T-helper 1 cell treated with Interleukin-12 subunit alpha and Interleukin-12 subunit beta and Interleukin-4 antibody, amounts not matched to agents 30 ng/mL and 1 ng/mL, for 36 hours (primary cell): ENCODE measurements around the gene ING5. TPM values are rescaled to one million over a fixed set of nuclear protein-coding genes. Genes with fewer than 3 reads are reported as not detected.
"Not testable (repeated sequence)": the region's sequence is repeated elsewhere in the genome, so short reads cannot be mapped to it uniquely, and the experiment has no call there.

Source experiments
- intact Hi-C: fragments of 100-400 bp; cut with micrococcal nuclease; formaldehyde crosslinking; loops from one replicate; pipeline ENCODE4 v1.15.1; 2024
- total RNA-seq: library from RNA; stranded (reverse); gene quantifications from 2 replicates; pipeline ENCODE4 v1.2.3, GENCODE V29; 2022

Gene ING5
- total RNA-seq, 1 donor from 2014 or later: 25.3 TPM

DNA sequence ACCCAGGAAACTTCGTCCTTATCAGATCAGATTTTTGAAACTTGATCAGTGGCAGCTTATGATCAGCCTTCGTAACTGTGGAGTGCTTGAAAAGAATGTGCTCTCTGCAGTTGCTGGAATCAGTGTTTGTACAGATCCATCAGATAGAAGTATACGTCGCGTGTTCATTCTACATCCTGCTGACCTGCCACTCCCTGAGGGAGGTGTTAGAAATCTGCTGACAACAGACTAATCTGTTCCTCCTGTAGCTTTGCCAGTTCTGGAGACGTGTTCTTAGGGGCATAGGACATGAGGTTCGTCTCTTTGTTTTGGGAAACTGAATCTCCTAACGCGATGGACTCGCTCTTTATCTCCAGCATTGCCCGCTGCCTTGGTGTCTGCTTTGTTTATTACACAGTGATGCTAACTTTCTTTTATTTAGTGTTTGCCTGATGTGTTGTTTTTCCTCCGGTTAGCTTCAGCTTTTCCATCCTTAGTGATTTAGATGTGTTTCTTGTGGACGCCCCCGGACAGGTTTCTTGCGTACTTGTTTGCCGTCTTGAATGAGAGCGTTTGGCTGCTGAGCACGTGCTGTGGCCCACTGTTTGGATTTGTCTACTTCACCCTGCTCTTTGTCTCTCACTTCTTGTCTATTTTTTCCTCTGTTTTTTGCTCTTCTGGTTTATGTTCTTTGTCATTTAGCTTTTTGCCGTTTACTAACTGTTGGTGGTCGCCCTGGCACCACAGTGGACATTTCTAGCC, 57.4 kb downstream of the ING5 start:
- intact Hi-C loops: no loop called here

DNA sequence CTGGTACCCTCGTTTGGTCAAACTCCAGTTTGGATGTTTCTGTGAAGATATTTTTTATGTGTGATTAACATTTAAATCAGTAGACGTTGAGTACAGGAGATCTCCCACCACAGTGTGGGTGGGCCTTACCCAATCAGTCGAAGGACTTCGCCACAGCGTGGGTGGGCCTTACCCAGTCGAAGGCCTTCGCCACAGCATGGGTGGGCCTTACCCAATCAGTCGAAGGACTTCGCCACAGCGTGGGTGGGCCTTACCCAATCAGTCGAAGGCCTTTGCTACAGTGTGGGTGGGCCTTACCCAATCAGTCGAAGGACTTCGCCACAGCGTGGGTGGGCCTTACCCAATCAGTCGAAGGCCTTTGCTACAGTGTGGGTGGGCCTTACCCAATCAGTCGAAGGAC, 58.1 kb downstream of the ING5 start:
- intact Hi-C loops: not testable (repeated sequence)

DNA sequence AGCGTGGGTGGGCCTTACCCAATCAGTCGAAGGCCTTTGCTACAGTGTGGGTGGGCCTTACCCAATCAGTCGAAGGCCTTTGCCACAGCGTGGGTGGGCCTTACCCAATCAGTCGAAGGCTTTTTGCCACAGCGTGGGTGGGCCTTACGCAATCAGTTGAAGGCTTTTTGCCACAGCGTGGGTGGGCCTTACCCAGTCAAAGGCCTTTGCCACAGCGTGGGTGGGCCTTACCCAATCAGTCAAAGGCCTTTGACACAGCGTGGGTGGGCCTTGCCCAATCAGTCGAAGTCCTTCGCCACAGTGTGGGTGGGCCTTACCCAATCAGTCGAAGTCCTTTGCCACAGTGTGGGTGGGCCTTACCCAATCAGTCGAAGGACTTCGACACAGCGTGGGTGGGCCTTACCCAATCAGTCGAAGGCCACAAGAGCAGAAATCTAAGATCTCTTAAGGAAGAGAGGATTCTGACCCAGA, 58.5 kb downstream of the ING5 start:
- intact Hi-C loops: no loop called here

GRCh38 chr2:241762321-241762932, 60.6 kb downstream of the ING5 start:
- intact Hi-C loops: no loop called here

DNA sequence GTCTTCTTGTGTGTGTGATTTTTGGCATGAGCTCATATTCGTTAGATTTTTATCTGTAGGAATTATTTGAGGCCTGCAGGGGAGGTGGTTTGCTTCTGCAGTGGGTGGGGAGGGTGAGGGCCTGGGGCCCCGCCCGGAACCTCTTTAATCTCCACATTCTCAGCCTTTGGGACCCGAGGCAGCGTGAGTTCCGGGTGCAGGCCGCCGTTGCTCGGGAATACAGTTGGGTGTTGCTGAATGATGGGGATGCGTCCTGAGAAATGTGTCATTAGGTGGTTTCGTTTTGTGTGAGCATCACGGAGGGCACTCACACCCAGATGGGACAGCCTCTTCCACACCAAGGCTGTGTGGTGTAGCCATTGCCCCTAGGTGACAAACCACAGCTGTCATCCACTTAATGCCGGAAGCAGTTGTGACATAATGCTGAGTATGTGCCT, 61.1 kb downstream of the ING5 start:
- intact Hi-C loops: no loop called here

- intact Hi-C loops: no loop called here
These were observed 61.9 kb downstream of the ING5 start for GRCh38 chr2:241763551-241764274.

DNA sequence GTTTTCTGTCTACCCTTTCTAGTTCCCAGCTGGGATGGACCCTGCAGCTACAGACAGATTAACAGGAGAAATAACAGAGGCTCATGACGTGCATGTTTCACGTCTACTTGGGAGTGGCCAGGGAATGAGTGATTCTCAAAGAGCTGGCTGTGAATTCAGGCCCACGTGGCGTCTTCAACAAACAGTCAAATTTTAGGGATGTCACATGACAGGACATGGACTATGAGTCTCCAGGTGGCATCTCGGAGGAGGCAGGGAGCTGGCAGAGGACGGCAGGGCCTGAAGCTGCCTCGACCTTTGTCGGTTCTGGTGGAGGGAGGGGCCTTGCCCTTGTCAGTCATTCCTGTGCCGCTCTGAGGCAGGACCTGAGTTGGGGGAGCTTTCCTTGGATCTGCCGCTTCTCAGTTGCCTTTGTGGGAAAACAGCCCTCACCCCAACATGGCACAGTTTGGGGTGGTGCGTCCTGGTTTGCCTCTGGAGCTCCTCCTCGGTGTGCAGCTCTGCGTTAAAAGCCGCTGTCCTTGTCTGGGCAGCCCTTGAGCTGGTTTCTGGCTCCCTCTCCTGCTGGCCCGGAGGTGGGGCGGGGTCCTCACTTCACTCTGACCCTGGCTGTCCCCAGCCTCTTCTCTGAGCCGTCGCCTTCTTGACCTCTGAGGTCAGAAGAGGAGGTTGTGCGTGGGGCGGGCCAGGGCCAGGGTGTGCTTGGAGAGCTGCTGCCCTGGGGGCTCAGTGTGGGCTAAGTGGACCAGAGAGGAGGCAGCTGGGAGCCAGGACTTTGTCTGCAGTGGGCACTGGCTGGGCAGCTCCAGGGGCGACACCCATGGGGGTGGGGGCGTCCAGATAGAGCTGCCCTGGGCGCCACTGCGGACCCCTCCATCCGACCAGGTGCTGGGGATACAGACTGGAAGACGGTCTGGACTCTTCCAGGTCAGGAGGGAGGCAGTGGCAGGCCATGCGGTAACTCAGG, 62.7 kb downstream of the ING5 start:
- intact Hi-C loops: no loop called here

DNA sequence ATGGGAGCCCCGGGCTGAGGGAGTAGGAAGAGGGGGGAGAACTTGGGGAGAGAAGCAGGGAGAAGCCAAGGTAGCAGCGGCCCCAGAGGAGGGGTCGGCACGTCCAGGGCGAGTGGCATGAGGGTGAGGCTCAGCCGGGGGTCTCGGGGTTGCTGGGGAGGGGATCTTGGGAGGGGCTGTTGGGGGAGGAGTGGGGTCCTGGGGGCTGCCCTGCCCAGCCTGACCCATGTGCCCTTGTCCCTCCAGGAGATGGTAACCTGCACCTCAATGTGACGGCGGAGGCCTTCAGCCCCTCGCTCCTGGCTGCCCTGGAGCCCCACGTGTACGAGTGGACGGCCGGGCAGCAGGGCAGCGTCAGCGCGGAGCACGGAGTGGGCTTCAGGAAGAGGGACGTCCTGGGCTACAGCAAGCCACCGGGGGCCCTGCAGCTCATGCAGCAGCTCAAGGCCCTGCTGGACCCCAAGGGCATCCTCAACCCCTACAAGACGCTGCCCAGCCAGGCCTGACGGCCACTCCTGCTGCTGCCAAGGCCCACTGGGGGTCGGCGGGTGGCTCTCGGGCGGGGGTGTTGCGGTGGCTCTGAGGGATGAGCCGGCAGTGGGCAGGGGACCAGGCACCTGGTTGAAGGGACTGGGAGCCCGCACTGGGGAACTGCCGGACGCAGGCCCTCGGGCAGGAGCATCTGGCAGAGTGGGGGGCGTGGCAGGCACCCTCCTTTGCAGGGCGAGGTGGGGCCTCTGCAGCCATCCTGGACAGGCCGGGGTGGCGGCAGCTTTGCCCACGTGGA, 65.8 kb downstream of the ING5 start:
- intact Hi-C loops: no loop called here

- intact Hi-C loops: no loop called here
These were observed 66.4 kb downstream of the ING5 start for GRCh38 chr2:241768251-241768711.

GRCh38 chr2:241768850-241769249, 67.0 kb downstream of the ING5 start:
- intact Hi-C loops: no loop called here

DNA sequence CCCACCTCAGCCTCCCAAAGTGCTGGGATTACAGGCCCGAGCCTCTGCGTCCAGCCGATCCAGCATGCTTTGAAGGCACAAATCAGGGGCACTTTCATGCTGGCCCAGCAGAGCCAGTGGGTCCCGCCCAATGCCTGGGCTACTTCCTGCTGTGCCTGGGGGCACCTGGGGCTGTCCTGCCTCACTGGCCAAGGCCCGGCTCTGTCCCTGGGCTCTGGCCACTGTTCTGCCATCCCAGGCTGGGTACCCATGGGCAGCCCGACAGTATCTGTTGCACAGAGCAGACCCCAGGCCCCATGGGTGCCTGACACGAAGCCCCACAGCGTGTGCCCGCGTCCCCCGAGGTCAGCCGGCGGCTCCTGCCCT, 68.0 kb downstream of the ING5 start:
- intact Hi-C loops: no loop called here

DNA sequence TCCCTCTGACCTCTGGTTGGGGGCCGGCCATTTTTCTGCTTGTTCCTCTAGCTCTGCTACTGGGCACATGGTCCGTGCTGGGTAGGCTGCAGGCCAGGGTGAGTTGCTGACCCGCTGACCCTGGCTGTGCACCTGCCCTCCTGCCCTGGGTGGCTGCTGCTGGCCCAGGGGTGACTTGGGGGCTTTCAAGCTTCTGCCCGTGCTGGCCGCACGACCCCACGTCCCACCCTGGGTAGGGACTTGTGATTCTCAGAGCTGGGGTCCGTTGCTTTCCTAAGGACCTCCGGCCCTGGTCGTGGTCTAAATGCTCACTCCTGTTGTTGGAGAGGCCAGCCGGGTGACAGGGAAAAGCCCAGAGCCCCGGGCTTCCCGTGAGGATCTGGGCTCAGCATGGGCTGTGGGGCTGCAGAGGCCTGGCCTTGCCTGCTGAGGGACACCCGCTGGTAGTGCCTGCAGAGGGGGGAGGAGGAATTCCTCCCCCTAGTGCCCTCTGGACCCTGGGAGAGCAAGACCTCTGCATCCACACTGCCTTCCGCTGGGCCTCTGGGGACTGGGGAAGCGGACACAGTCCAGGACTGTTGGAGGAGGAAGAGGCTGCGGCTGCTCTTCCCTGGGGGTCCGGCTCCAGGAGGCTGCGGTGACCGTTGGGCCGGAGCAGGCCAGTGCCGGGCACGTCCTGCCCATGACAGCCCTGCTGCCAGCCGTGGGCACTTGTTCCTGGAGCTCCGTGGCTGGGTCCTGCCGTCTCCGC, 68.5 kb downstream of the ING5 start:
- intact Hi-C loops: no loop called here

DNA sequence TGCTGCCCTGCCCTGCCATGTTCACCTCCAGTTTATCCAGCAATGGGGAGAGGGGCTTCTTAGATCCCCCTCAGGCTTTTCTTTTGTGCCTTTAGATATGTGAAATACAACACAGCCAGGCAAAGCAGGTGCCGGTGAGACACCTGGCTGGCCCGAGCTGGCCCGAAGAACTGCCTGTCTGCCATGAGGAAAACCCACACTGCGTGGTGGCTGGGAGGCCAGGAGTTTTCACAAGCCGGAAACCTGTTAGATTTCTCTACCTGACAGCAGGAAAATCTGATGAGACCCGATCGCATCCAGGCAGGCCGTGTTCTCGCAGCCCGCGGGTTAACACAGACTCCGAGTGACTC, 69.1 kb downstream of the ING5 start:
- intact Hi-C loops: no loop called here

- intact Hi-C loops: no loop called here
These were observed 69.6 kb downstream of the ING5 start for GRCh38 chr2:241771286-241772062.

DNA sequence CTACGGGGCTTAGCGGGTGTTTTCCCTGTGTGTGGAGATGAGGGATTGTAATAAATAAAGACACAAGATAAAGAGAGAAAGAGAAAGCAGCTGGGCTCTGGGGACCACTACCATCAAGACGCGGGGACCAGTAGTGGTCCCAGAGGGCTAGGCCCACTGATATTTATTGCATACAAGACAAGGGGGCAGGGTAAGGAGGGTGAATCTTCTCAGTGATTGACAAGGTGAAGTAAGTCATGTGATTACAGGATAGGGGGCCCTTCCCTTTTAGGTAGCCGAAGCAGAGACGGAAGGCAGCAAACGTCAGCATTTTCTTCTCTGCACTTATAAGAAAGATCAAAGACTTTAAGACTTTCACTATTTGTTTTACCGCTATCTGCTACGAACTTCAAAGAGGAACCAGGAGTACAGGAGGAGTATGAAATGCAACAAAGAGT, 70.2 kb downstream of the ING5 start:
- intact Hi-C loops: no loop called here

- intact Hi-C loops: no loop called here
These were observed 71.9 kb downstream of the ING5 start for GRCh38 chr2:241773511-241774418.

- intact Hi-C loops: no loop called here
These were observed 72.8 kb downstream of the ING5 start for GRCh38 chr2:241774419-241775222.
